Tongue (tissue), 1 donor: ENCODE data around the gene KCNJ4. TPM values are rescaled to one million over a fixed set of nuclear protein-coding genes. Genes with fewer than 3 reads are reported as not detected.

Experiments used
- total RNA-seq: library from RNA; depleted of rRNA; stranded (reverse); fragments of >200 nt; gene quantifications from one replicate; pipeline ENCODE4 v1.2.3, GENCODE V29; 2014

The KCNJ4 gene
- total RNA-seq, 1 donor from 2014 or later: not detected

Other genes with a start within 250 kb of the KCNJ4 start
- gene TMEM184B, start 182.2 kb downstream of the KCNJ4 start, total RNA-seq: 34.3 TPM
- 107 TPM for gene CSNK1E, start 137.8 kb downstream of the KCNJ4 start, total RNA-seq
- 22.3 TPM for gene KDELR3, start 12.9 kb upstream of the KCNJ4 start, total RNA-seq
- 554 TPM for gene DDX17, start 51.1 kb upstream of the KCNJ4 start, total RNA-seq
- 3.9 TPM for gene DMC1, start 115.0 kb upstream of the KCNJ4 start, total RNA-seq
- 1.9 TPM for gene FAM227A, start 201.2 kb upstream of the KCNJ4 start, total RNA-seq
- gene CBY1, start 201.4 kb upstream of the KCNJ4 start, total RNA-seq: 15.2 TPM
- 58.8 TPM for gene TOMM22, start 226.8 kb upstream of the KCNJ4 start, total RNA-seq
- 47.1 TPM for gene JOSD1, start 245.7 kb upstream of the KCNJ4 start, total RNA-seq